ENCODE measurements around the gene HTATIP2. TPM values are rescaled to one million over a fixed set of nuclear protein-coding genes. Genes with fewer than 3 reads are reported as not detected.
A peak's percentile ranks its signal among the peaks of the same experiment; 100 is the strongest.
"Not testable (repeated sequence)": the region's sequence is repeated elsewhere in the genome, so short reads cannot be mapped to it uniquely, and the experiment has no call there.

HTATIP2 gene
- total RNA-seq, 1 donor from 2014 or later: 92.1 TPM

GRCh38 chr11:20369826-20370225 lies 6.3 kb downstream of the HTATIP2 start:
- peak in 1 of 2 donors; percentile 48 for DNase-seq (ENCODE audit: low read depth in 2 of 2)

DNA sequence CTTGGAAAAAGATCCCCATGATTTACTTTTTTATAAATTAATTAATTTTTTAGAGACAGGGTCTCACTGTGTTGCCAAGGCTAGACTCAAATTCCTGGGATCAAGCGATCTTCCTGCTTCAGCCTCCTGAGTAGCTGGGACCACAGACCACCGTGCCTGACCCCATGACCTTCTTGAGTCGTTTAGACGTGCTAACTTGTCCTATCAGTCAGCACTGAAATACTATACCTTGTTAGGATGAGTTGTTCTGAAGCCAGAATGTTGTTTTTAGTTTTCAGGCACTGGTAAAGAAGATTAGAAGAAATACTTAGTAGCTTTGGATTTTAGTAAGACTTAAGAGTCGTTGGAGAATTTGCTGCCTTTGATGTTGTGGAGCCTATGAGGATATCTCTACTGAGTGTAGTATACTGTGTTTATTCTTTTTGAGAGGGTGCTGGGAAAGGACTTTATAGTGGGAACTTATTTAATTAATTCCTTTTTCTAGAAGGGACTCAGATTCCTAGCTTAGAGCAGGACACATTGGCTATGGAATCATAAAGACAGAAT lies 8.6 kb downstream of the HTATIP2 start:
- no peak for DNase-seq (ENCODE audit: low read depth in 2 of 2)

DNA sequence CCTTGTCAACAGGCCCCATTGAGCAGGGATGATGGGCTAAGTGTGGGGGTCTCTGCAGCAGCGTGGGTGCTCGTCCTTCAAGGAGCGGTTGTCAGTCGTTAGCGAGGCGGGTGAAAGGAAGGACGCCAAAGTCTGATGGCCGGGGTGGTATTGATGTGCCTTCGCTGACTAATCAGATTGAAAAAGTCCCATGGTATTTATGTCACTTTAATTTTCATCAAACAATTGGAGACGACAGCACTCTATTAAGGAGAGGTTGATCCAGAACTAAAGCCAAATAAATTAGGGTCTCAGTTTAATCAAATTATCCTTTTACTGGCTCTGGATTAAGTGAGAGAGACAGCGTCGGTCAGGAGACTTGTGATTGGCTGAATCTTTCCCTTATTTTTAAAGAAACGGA lies 9.6 kb downstream of the HTATIP2 start:
- DNase-seq (ENCODE audit: low read depth in 2 of 2): no peak

- no peak for DNase-seq (ENCODE audit: low read depth in 2 of 2)
These were observed 10.2 kb downstream of the HTATIP2 start for GRCh38 chr11:20373568-20374209.

GRCh38 chr11:20374741-20375300 lies 11.3 kb downstream of the HTATIP2 start:
- DNase-seq (ENCODE audit: low read depth in 2 of 2): peak in 1 of 2 donors; percentile 43

DNA sequence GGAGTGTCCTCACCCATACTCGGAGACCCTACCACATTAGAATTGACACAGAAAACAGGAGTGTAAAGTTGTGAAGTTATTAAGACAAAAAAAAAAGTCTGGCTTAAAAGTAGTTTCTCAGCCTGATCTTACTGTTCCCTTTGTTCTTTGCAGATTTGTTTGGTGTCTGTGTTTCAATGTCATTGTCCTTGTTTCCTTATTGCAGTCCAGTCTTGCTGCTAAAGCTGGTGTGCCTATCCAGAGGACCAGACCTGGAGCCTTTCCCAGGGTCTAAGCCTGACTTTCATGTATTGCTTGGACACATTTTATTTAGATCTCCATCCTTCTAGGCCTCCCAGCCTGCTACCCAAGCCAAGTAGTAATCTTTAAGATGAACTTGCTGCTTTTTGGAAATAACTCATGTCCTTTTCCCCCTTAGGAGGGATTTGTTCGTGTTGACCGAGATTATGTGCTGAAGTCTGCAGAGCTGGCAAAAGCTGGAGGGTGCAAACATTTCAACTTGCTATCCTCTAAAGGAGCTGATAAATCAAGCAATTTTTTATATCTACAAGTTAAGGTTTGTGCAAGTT lies 12.7 kb downstream of the HTATIP2 start:
- no peak for DNase-seq (ENCODE audit: low read depth in 2 of 2)

- not testable (repeated sequence) for DNase-seq (ENCODE audit: low read depth in 2 of 2)
These were observed 22.5 kb downstream of the HTATIP2 start for GRCh38 chr11:20385996-20386395.

GRCh38 chr11:20387261-20388095 lies 24.0 kb downstream of the HTATIP2 start, which contains the start of gene PRMT3:
Gene PRMT3, plus strand, starts transcription at chr11:20387716. Its CDS starts 31 bp downstream, at chr11:20387747.
- peak; percentile 98 to 99 for DNase-seq (ENCODE audit: low read depth in 2 of 2)

DNA sequence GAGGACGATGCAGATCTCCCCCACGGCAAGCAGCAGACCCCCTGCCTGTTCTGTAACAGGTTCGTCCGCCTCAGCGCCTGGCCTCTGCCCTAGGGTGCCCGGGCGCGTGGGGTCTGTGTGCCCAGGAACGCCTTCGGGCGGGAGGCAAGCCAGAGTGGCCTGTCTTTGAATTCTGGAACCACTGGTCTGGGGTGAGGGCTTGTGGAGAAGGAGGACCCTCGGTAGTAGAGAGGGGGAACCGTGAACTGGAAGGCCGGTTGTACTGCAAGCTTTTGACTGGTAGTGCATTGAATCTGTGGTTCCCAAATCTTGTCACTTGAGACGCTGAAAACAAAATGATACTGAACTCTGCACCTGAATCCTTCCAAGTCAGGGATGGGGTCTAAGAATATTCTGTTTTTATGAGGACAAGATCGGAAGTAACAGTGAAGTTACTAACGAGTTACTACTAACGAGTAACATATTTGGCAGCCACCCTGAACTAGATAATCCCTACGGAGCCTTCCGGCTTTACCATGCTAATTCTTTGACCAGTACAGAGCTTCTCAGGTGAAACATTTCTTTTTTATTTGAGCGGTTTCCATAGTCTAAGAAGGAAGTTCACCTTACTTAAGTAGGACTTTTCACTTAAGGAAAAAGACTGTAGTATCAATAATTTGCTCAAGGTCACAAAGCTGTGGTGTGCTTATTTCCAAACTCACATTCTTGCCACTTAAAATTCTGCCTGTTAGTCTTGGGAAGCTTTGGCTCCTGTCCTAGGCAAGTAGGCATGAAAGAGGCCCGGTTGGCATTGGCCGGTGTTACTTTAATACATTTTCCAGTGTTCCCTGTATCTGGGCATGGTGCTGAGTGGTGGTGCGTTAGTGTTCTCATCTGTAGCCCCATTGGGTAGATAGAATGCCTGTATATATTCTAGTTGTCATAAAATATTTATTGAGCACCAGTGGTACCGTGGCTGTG lies 24.9 kb downstream of the HTATIP2 start:
- DNase-seq (ENCODE audit: low read depth in 2 of 2): no peak

GRCh38 chr11:20397281-20397680 lies 33.8 kb downstream of the HTATIP2 start:
- DNase-seq (ENCODE audit: low read depth in 2 of 2): peak; percentile 64 to 67

GRCh38 chr11:20399498-20399897 lies 36.0 kb downstream of the HTATIP2 start:
- DNase-seq (ENCODE audit: low read depth in 2 of 2): no peak

DNA sequence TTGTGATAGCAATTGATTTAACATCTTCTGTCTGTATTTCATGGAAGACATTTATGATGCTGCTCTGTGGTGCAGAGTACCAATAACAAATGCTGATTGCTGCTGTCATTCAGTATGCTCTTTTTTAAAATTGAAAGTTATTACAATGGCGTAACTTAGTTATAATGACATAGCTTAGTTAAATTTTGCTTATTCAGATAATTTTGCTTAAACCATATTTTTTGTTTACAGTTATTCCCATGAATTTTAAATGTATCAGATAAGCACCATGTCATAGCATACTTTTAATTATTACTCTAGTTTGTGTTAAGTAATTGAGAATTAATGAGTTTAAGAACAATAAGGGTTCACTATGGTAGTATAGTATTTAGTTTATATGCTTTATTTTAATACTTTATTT lies 39.5 kb downstream of the HTATIP2 start:
- no peak for DNase-seq (ENCODE audit: low read depth in 2 of 2)

- no peak for DNase-seq (ENCODE audit: low read depth in 2 of 2)
These were observed 43.0 kb downstream of the HTATIP2 start for GRCh38 chr11:20406484-20406883.

GRCh38 chr11:20407344-20407743 lies 43.8 kb downstream of the HTATIP2 start:
- no peak for DNase-seq (ENCODE audit: low read depth in 2 of 2)

DNA sequence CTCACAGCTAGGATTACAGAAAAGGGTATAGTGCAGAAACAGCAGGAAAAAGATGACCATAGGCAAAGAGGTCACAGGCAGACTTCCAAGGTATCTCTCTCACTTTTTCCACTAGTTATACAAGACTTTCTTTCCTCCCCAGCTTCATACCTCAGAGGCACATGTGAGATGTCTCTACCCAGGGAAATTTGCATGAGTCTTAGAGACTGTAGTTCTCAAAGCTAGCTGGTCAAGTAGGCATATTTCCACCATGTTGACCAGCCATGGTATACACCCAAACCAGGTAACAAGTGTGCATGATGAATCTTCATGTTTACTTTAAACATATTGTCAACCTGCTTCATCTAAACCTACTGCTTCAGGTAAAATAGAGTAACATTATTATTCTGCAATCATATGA lies 51.9 kb downstream of the HTATIP2 start:
- no peak for DNase-seq (ENCODE audit: low read depth in 2 of 2)

GRCh38 chr11:20417771-20418170 lies 54.3 kb downstream of the HTATIP2 start:
- no peak for DNase-seq (ENCODE audit: low read depth in 2 of 2)

DNA sequence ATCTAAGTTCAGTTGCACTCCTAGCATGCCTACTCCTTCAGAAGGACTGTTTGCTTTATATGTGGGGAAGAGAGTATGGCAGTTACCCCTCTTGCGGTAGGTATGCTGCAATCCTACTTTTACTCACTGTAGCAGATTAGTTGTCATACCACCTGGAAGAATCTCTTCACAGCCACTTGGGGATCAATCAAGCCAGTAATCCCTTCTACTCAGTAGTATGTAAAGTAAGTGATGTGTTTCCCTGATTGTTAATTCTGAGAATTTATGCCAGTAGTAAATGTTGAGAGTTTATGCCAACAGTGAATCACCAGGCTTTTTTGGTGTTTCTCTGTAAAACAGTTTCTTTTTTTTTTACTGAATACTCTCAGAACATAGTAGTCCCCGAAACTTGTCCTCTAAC lies 58.4 kb downstream of the HTATIP2 start:
- DNase-seq (ENCODE audit: low read depth in 2 of 2): no peak

GRCh38 chr11:20429216-20429615 lies 65.7 kb downstream of the HTATIP2 start:
- no peak for DNase-seq (ENCODE audit: low read depth in 2 of 2)
